Measurements from ENCODE around the gene NAA15.
"Not testable (repeated sequence)": the region's sequence is repeated elsewhere in the genome, so short reads cannot be mapped to it uniquely, and the experiment has no call there.

The NAA15 gene

DNA sequence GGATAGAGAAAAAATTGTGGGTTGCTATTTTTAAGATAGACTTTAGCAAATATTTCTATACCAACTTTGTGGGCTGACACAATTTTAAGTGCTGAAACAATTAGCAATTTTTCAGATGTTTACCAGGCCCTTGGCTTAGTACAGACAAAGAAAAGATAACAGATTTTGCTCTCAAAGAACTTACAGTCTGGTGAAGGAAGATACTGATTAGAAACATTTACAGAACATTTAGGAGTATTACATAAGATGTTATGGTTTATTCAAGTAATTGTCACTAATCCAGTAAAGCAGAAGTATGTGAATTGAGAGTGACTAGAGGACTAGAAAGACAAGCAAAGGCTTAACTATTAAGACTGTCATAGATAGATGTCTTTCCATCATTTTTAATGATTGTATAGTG, 36.3 kb downstream of the NAA15 start:
- DNase-seq (no peak), ATAC-seq (replicated peaks) (no peak)
- H3K27me3 Mint-ChIP-seq: no peaks in the 10 kb centered on the region
- H3K4me3 Mint-ChIP-seq: no peak overlapping the region
- peaks cover 31 to 49% of the 10 kb centered on the region in 2 donors for H3K36me3 Mint-ChIP-seq
- H3K9me3 Mint-ChIP-seq: no peaks in the 10 kb centered on the region
- H3K27ac Mint-ChIP-seq: no peak overlapping the region
- H3K4me1 Mint-ChIP-seq: peaks cover 12 to 37% of the 10 kb centered on the region in 2 donors

DNA sequence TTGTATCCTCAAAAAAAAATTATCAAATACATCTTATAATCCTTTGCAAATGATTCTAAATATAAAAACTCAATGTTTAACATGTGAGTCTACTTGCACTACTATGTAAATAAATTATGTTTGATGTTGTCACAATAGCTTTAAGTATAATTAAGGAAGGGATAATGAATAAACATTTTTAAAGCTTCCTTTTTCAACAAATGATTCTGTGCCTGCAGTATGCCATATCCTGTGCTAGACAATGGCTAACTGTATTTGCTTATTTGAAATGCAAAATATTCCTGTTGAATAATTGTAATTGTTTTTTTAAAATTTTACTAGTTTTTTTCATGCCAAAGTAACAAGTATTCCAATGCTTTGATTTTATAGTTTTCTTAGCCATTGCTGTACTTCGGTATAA, 60.0 kb downstream of the NAA15 start:
- no peaks in the 10 kb centered on the region for H3K27me3 Mint-ChIP-seq
- H3K27ac Mint-ChIP-seq: no peak overlapping the region
- no peaks in the 10 kb centered on the region for H3K9me3 Mint-ChIP-seq
- H3K4me3 Mint-ChIP-seq: no peak overlapping the region
- peaks cover 7 to 22% of the 10 kb centered on the region in 2 donors for H3K36me3 Mint-ChIP-seq
- DNase-seq (no peak), ATAC-seq (replicated peaks) (no peak)
- H3K4me1 Mint-ChIP-seq: no peaks in the 10 kb centered on the region

DNA sequence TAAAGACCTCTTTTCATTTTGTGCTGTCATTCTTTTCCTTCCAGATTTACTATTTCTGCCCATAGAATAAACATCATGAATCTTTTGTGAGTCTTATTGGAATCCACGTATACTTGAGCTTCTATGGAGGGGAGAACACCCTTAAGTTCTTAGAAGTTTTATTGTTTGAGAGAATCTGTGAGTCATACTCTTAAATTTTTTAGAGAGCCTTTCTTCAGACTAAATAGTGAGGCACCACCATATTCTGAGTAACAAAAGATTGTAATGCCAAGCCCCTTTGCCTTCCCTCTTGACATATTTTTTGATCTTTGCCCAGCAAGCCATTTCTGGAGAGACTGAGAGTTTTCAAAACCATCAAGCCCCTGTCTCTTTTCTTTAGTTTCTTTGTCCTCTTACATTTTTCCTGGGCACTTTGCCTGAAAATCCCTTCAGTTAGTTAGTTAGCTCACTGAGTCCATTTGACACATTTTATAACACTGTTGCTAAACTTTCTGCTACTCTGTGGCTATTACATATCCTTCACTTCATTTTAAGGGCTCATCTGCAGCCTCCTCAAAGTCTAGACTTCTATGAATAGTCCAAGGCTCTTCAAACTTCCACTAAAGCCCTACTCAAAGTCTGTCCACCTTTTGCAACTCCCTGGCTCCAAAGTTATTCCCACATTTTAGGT, 66.3 kb downstream of the NAA15 start:
- H3K4me1 Mint-ChIP-seq: no peaks in the 10 kb centered on the region
- H3K27ac Mint-ChIP-seq: no peak overlapping the region
- H3K9me3 Mint-ChIP-seq: no peaks in the 10 kb centered on the region
- no peaks in the 10 kb centered on the region for H3K27me3 Mint-ChIP-seq
- ATAC-seq (replicated peaks): no peak
- H3K4me3 Mint-ChIP-seq: no peak overlapping the region
- DNase-seq: no peak
- H3K36me3 Mint-ChIP-seq: peaks cover 36 to 55% of the 10 kb centered on the region in 2 donors

DNA sequence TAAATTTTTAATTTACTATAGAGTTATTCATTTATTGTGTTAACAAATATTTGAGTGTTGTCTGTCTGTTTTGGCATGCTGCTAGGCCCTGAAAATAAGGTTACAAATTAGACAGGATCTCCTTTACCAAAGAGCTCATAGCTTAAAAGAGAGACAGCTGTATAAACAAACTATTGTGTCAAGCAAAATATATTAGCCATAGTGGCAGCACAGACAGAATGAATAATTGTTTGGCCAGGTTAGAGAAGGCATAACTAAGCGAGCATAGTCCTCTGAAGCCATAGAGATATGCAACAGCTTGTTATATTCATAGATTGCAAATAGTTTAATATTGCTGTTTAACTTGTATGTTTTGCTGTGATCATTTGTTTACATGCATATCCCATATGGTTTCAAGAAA, 67.7 kb downstream of the NAA15 start:
- Mint-ChIP-seq H3K4me1 (no peaks in the 10 kb centered on the region), H3K4me3 (no peak overlapping the region), H3K27me3 (no peaks in the 10 kb centered on the region), H3K36me3 (peaks cover 36 to 58% of the 10 kb centered on the region in 2 donors), H3K27ac (no peak overlapping the region), H3K9me3 (no peaks in the 10 kb centered on the region)
- no peak for ATAC-seq (replicated peaks)
- DNase-seq: no peak

DNA sequence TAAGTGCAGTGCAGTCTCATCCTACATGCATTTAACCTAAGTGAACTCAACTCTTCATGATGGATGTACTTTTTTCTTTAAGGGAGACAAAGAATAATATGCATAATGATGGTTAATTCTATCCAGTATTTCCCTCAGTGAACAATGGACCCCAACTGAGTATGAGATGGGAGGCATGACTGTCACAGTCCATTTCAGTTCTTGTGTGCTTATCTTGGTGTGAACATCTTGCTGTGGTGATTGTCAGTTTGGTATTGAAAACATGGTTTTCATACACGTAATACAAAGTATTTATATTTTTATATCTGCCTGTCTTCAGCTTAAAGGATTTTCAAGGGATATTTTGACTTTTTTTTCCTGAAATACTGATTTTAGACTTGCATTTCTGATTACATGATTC, 72.9 kb downstream of the NAA15 start:
- H3K27ac Mint-ChIP-seq: no peak overlapping the region
- no peaks in the 10 kb centered on the region for H3K27me3 Mint-ChIP-seq
- DNase-seq (no peak), ATAC-seq (replicated peaks) (no peak)
- no peaks in the 10 kb centered on the region for H3K9me3 Mint-ChIP-seq
- no peak overlapping the region for H3K4me3 Mint-ChIP-seq
- H3K36me3 Mint-ChIP-seq: peaks cover 38 to 61% of the 10 kb centered on the region in 2 donors
- H3K4me1 Mint-ChIP-seq: no peaks in the 10 kb centered on the region

DNA sequence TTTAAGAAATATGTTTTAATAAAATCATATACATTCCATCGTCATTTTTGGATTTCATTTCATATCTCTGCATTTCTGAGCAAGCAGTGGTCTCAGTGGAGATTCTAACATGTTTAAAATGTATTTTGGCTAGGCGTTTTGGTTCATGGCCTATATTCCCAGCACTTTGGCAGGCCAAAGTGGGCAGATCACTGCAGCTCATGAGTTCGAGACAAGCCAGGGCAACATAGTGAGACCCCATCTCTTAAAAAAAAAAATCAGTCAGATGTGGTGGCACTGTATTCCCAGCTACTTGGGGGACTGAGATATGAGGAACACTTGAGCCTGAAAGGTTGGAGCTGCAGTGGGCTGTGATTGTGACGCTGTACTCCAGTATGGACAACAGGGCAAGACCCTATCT, 85.1 kb downstream of the NAA15 start:
- Mint-ChIP-seq H3K4me3 (no peak overlapping the region), H3K36me3 (peaks cover 16 to 29% of the 10 kb centered on the region in 2 donors), H3K4me1 (no peaks in the 10 kb centered on the region), H3K27ac (no peak overlapping the region), H3K9me3 (no peaks in the 10 kb centered on the region), H3K27me3 (no peaks in the 10 kb centered on the region)
- DNase-seq (no peak), ATAC-seq (replicated peaks) (no peak)

DNA sequence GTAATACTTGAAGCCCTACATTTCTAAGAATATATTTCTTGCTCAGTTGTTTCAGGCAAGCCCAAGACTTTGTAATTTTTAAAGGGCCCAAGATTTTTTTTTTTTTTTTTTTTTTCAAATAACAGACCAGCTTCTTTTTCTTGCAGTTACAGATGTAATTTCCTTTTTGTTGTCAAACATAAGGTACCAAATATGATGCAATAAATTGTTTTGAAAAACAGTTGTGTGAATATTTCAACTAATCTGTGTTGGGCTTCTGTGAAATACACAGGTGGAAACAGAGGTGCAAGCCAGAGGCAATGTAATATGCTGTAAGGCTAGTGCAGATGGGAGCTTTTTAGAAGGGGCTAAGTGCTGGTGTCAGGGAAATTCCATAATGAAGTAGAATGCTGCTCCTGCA, 87.8 kb downstream of the NAA15 start:
- H3K4me3 Mint-ChIP-seq: no peak overlapping the region
- no peak overlapping the region for H3K27ac Mint-ChIP-seq
- no peaks in the 10 kb centered on the region for H3K27me3 Mint-ChIP-seq

DNA sequence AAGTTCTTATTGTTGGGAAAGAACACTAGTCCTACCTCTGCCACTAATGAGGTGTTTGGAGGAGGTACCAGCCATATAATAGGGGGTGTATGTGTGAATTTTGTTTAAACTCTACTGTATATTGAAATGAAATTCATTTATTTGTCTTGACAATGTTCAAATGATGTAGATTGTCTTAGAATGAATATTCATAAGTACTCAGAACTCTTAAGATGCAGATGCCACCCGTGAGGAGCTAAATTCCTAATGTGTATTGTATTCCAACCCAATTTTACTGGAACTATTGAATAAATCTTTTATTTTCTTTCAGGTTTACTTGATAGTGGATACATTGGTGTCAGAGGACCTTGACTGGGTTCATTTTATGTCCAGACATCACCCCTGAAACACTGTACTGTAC, 88.7 kb downstream of the NAA15 start:
- no peaks in the 10 kb centered on the region for H3K4me1 Mint-ChIP-seq
- H3K27me3 Mint-ChIP-seq: no peaks in the 10 kb centered on the region
- no peaks in the 10 kb centered on the region for H3K9me3 Mint-ChIP-seq
- peaks cover 23 to 43% of the 10 kb centered on the region in 2 donors for H3K36me3 Mint-ChIP-seq
- no peak for DNase-seq
- no peak overlapping the region for H3K4me3 Mint-ChIP-seq
- ATAC-seq (replicated peaks): no peak
- peak overlapping the region; percentile 47 for H3K27ac Mint-ChIP-seq

More for the DNA sequence above, 87.8 kb downstream of the NAA15 start:
- no peak for ATAC-seq (replicated peaks)
- Mint-ChIP-seq H3K4me1 (no peaks in the 10 kb centered on the region), H3K36me3 (peaks cover 21 to 43% of the 10 kb centered on the region in 2 donors), H3K9me3 (no peaks in the 10 kb centered on the region)
- no peak for DNase-seq

DNA sequence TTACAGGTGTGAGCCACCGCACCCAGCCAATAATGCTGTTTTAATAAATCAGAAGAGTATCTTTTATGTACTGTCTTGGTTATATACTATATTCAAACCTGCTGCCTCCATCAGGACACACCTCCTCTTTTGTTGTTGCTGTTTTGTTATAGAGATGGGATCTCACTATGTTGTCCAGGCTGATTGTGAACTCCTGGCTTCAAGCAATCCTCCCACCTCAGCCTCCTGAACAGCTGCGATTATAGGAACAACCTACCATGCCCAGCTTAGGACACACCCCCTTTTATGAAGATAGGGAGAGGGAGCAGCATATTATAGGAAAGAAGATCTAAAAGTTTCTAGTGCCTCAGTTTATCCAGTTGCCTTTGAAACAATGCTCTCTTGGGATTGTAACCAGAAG, 90.4 kb downstream of the NAA15 start:
- Mint-ChIP-seq H3K36me3 (peaks cover 19 to 35% of the 10 kb centered on the region in 2 donors), H3K9me3 (no peaks in the 10 kb centered on the region)

DNA sequence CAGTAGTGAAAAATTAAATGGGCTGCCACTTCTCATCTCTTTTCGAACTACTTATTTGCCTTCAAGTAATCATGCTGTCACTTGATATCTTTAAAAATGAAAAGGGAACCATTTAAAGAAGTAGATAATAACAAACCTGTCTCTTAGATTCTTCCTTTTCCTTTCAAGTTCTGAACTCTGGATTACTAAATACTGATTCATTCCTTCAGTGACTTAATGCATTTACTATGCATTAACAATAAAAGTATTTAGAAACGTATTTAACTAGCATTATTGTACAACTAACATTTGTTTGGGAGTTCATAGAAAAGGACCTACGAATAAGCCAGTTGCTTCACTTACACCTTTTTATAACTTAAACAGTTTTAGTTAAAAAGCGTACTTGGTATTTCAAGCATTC, 91.5 kb downstream of the NAA15 start:
- Mint-ChIP-seq H3K27ac (no peak overlapping the region), H3K4me1 (no peaks in the 10 kb centered on the region), H3K9me3 (no peaks in the 10 kb centered on the region), H3K27me3 (no peaks in the 10 kb centered on the region), H3K36me3 (peaks cover 23 to 42% of the 10 kb centered on the region in 2 donors), H3K4me3 (no peak overlapping the region)
- no peak for DNase-seq
- no peak for ATAC-seq (replicated peaks)

More for the DNA sequence above, 90.4 kb downstream of the NAA15 start:
- DNase-seq (no peak), ATAC-seq (replicated peaks) (no peak)
- H3K4me3 Mint-ChIP-seq: no peak overlapping the region
- no peaks in the 10 kb centered on the region for H3K4me1 Mint-ChIP-seq
- no peak overlapping the region for H3K27ac Mint-ChIP-seq
- no peaks in the 10 kb centered on the region for H3K27me3 Mint-ChIP-seq

DNA sequence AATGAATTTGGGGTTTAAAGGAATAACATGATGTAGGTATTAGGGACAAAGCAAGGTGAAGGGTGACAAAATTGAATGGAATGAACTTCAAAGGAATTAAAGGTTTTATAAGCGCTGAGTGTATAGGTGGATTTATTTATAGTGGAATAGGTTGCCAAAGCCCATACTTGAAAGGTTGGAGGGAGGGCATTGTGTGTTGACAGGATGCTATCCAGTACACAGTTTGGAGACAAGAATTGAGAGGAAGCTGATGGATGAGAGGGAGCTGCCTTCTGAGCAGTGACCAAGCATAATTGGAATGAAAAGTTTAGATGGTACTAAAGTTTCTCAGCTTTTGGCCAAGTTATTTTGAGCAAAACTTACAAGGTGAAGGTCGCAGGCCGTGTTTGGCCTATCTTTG, 100.1 kb downstream of the NAA15 start:
- no peak overlapping the region for H3K4me3 Mint-ChIP-seq
- no peak for ATAC-seq (replicated peaks)
- H3K27me3 Mint-ChIP-seq: no peaks in the 10 kb centered on the region
- no peak for DNase-seq
- peaks cover 19 to 55% of the 10 kb centered on the region in 2 donors for H3K36me3 Mint-ChIP-seq
- H3K9me3 Mint-ChIP-seq: no peaks in the 10 kb centered on the region
- no peak overlapping the region for H3K27ac Mint-ChIP-seq
- peaks cover 0 to 2% of the 10 kb centered on the region in 2 donors for H3K4me1 Mint-ChIP-seq

DNA sequence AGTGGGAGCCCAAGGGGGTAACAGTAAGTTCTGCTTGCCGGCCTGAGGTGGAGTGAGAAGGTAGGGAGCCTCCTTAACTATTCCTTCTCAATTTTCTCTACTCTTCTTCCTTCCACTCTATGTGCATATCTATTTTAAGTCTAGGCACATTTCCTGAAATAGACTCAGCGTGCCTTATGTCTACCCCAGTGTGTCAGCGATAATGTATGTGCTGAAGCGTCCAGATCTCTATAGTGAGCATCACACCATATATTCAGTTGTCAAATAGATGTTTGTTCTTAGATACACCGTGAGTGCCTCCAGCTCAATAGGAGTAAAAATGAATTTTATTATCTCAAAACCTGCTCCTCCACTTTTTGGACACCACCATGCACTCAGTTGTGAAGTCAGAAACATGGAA, 101.1 kb downstream of the NAA15 start:
- H3K9me3 Mint-ChIP-seq: no peaks in the 10 kb centered on the region
- no peak for ATAC-seq (replicated peaks)
- H3K27me3 Mint-ChIP-seq: no peaks in the 10 kb centered on the region
- H3K4me1 Mint-ChIP-seq: peaks cover 0 to 2% of the 10 kb centered on the region in 2 donors
- no peak overlapping the region for H3K4me3 Mint-ChIP-seq
- peaks cover 22 to 56% of the 10 kb centered on the region in 2 donors for H3K36me3 Mint-ChIP-seq
- DNase-seq: no peak
- no peak overlapping the region for H3K27ac Mint-ChIP-seq

DNA sequence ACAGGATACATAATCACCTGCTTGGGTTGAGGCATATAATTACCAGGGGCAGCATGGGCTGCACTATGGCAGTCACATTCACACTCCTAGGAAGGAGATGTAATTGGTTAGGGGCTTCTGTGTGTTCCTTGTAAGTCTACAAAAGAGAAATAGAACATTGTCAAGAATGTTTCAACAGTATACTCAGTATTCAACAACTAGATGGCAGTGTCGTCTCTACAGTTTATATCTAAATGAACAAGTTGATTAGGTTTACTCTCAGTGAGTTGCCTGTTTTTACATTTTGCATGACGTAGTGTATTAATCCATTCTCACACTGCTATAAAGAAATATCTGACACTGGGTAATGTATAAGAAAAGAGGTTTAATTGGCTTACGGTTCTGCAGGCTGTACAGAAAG, 102.2 kb downstream of the NAA15 start:
- H3K36me3 Mint-ChIP-seq: peaks cover 30 to 58% of the 10 kb centered on the region in 2 donors
- ATAC-seq (replicated peaks): no peak
- H3K9me3 Mint-ChIP-seq: no peaks in the 10 kb centered on the region

DNA sequence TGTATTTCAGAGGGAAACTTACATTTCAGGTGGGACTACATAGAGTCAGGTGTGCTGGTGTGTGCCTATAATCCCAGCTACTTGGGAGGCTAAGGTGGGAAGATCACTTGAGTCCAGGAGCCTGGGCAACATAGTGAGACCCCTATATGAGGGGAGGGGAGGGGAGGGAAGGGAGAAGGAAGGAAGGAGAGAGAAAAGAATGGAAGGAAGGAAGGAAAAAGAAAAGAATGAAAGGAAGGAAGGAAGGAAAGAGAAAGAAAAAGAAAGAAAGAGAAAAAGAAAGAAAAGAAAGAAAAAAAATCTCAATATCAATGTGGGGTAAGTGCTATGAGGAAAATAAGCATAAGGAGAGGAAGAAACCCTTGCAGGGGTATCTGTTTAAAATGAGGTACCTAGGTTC, 109.0 kb downstream of the NAA15 start:
- DNase-seq: no peak
- H3K36me3 Mint-ChIP-seq: peaks cover 50 to 69% of the 10 kb centered on the region in 2 donors
- peaks cover 0 to 9% of the 10 kb centered on the region in 2 donors for H3K9me3 Mint-ChIP-seq
- no peak overlapping the region for H3K4me3 Mint-ChIP-seq
- no peak overlapping the region for H3K27ac Mint-ChIP-seq
- H3K27me3 Mint-ChIP-seq: no peaks in the 10 kb centered on the region
- no peak for ATAC-seq (replicated peaks)
- no peaks in the 10 kb centered on the region for H3K4me1 Mint-ChIP-seq

More for the DNA sequence above, 102.2 kb downstream of the NAA15 start:
- Mint-ChIP-seq H3K27ac (peak overlapping the region; percentile 44), H3K27me3 (no peaks in the 10 kb centered on the region), H3K4me1 (peaks cover 0 to 2% of the 10 kb centered on the region in 2 donors), H3K4me3 (no peak overlapping the region)
- no peak for DNase-seq

DNA sequence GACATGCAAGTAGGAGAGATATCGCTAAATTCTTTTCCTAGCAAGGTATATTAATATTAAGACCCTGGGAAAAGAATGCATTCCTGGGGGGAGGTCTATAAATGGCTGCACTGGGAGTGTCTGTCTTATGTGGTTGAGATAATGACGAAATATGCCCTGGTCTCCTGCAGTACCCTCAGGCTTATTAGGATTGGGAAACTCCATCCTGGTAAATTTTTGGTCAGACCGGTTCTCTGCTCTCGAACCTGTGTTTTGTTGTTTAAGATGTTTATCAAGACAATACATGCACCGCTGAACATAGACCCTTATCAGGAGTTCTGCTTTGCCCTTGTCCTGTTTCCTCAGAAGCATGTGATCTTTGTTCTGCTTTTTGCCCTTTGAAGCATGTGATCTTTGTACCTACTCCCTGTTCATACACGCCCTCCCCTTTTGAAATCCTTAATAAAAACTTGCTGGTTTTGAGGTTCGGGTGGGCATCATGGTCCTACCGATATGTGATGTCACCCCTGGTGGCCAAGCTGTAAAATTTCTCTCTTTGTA, 113.4 kb downstream of the NAA15 start:
- H3K27ac Mint-ChIP-seq; H3K4me3 Mint-ChIP-seq; DNase-seq; H3K9me3 Mint-ChIP-seq; ATAC-seq (replicated peaks); H3K27me3 Mint-ChIP-seq: not testable (repeated sequence)
- H3K36me3 Mint-ChIP-seq: peaks cover 37 to 64% of the 10 kb centered on the region in 2 donors
- H3K4me1 Mint-ChIP-seq: peaks cover 11 to 20% of the 10 kb centered on the region in 2 donors
